KG1 (cell line): ENCODE data around the gene NT5C3B.
"Not testable (repeated sequence)": the region's sequence is repeated elsewhere in the genome, so short reads cannot be mapped to it uniquely, and the experiment has no call there.

Experiments
- DNase-seq: peaks from one replicate; lab custom pipeline; 2025; lab: John Stamatoyannopoulos, UW

NT5C3B gene

GRCh38 chr17:41835800-41836549, at the start of gene NT5C3B:
Gene NT5C3B (minus strand): TSS chr17:41836232. CDS start chr17:41836193, 39 bp downstream.
- DNase-seq = no peak

- DNase-seq = no peak
These were observed 49.7 kb upstream of the NT5C3B start for GRCh38 chr17:41885733-41886132.

GRCh38 chr17:41882756-41883155, 46.7 kb upstream of the NT5C3B start:
- no peak for DNase-seq

DNA sequence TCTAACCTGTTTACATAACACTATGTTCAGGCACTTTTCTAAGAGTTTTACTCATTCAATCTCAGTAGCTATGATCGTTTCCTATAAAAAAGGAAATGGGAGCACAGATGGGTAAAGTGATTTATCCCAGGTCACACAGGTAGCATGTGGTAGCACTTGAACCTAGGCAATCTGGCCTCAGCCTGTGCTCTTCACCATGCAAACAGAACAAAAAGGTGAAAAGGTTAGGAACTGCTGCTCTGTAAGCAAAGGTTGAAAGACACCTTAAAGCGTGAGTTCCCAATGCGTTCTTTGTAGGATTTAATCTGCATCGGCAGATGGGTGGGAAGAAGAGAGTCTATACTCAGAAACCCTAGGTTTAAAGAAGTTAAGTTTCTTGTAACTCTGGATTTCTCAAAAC, 44.1 kb upstream of the NT5C3B start:
- no peak for DNase-seq

- not testable (repeated sequence) for DNase-seq
These were observed 38.2 kb upstream of the NT5C3B start for GRCh38 chr17:41874293-41874670.

DNA sequence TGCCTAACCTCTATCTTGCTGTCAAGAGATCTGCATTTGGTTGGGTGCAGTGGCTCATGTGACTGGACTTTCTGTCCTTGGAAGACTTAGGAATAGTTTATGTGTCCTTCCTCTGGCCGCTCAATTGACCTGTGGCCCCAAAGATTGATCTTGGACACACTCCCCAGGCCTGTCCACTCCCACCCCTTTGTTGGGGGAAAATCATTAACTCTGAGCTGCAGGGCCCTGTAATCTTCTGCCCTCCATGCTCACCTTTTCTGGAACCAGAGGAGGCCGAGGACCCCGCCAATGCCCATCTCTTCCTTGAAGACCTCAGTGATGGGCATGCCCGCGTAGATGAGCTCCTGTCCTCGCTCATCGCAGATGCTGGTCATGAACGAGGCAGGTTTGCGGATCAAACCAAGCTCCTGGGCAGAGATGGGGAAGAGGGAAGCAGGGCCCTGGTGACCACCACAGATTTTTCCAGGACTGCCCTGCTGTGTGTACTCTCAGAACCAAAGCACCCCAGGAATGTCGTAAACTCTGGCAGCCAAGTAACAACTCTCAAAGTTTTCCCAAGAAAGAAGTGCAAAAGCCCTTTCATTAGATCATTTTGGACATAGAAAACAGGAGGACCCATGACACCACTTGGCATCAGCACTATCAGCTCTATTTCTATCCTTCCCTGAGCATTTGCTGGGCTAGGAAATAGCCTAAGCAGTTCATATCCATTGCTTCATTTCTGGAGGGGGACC, 37.7 kb upstream of the NT5C3B start:
- DNase-seq = no peak

DNA sequence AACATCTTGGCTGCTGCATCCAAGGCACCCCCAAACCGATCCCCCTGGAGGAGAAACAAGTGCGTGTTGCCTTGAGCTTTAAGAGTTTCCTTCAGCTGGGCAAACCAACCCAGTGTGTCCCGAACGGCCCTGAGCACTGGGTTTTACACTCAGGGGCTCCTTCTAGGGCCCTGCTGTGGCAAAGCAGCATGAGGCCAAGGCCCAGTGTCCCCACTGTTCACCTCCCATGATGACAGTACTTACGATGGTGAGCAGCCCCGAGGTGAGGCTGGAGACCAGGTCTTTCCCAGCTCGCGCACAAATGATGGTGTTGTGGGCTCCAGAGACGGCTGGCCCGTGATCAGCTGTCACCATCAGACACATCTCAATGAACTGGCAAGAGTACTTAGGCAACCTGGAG, 35.8 kb upstream of the NT5C3B start:
- DNase-seq = no peak

DNA sequence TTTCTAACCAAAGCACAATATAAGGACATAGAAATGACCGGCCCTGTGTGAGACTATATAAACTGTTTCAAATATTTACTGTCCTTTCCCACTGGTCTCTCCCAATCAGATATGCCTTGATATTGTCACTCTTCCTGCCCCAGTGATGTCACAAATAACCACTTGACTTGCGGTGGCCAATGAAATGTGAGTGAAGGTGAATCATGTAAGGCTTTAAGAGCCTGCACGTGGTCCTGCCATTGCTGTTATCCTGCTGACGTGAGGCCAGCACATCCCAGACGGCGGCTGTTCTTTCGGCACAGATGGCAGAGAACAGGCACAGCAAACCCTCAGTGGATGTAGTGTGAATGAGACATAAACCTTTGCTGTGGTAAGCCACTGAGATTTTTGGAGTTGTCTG, 34.6 kb upstream of the NT5C3B start:
- DNase-seq = no peak

- no peak for DNase-seq
These were observed 34.1 kb upstream of the NT5C3B start for GRCh38 chr17:41870097-41870496.

DNA sequence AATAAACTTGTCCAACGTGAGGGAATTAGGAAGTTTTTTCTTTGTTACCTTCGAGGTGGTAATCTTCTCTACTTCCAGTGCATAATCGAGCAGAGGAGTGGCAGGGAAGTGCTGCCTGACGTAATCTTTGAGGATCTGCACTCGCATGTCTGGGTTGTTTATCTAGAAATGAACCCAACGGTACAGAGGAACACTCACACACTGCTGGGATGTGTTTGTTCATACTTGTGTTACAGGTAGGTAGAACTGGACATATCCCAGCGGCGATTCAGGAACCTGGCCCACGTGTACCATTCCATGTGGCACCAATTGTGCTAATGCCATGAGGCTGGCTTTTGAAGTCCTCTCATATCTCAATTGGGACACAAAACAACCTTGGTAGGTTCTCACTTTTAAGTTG, 33.4 kb upstream of the NT5C3B start:
- no peak for DNase-seq

- DNase-seq = no peak
These were observed 32.5 kb upstream of the NT5C3B start for GRCh38 chr17:41868568-41868967.

GRCh38 chr17:41865596-41865893, 29.5 kb upstream of the NT5C3B start:
- DNase-seq = no peak

DNA sequence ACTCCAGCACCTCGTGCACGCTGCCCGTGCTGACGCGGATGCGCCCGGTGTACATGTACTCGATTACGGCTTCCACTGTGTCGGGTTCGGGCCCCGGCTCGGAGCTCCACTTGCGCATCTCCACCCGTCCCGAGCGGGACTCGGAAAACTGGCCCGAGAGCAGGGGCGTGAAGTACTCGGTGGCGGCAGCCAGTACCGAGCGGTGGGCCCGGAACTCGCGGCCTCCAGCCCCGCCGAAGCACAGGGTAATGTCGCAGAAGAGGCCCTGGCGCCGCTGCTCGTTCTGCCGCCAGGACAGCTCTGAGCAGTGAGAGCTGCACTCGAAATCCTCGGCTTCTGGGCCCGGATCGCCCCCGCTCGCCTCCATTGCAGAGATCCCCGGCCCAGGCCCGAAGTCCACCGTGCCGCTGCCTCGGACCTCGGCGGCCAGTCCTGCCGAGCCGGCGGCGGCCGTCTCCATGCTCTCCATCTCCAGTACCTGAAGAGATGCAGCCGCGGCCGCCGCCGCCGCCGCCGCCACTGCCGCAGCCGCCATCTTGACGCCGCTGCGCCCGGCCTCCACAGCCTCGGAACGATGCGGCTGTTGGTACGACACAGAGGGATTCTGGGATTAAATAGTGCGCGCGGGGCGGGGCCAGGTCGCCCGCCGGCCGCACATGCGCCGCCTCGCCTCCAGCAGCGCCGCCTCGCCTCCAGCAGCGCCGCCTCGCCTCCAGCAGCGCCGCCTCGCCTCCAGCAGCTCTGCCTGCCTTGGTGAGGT, 29.0 kb upstream of the NT5C3B start, which contains the start of gene KLHL11:
Gene KLHL11, minus strand, starts transcription at position 588 of the 760 bp plus-strand sequence. Its CDS starts 53 bp downstream, at position 535.
- peak; percentile 71 for DNase-seq

GRCh38 chr17:41864498-41864835, 28.4 kb upstream of the NT5C3B start:
- DNase-seq = no peak

DNA sequence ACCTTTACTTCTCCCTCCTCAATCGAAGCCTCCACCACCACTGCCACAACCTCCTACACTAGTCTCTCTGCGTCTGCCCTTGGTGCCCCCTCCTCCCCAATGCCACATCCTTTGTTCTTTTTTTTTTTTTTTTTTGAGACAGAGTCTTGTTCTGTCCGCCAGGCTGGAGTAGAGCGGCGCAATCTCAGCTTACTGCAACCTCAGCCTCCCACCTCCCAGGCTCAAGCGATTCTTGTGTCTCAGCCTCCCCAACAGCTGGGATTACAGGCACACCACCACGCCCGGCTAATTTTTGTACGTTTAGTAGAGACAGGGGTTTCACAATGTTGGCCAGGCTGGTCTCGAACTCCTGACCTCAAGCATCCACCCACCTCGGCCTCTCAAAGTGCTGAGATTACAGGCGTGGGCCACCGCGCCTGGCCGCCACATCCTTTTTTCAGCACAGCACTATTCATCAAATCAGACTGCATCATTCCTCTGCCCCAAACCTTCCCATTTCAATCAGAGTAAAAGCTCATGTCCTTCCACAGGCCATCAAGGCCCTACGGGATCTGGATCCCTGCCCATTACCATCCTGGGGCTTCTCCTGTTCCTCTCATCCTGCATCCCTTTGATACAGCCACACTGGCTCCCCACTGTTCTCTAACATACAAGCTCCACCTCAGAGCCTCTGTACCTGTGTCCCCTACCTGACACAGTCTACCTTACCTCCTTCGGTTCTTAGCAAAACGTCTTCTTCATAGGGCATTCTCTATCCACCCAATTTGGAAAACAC, 27.2 kb upstream of the NT5C3B start:
- DNase-seq = no peak

GRCh38 chr17:41860254-41860931, 24.4 kb upstream of the NT5C3B start:
- no peak for DNase-seq

- DNase-seq = not testable (repeated sequence)
These were observed 15.3 kb upstream of the NT5C3B start for GRCh38 chr17:41851382-41851781.

- DNase-seq = no peak
These were observed 13.4 kb upstream of the NT5C3B start for GRCh38 chr17:41849251-41849990.

- DNase-seq = no peak
These were observed 12.8 kb upstream of the NT5C3B start for GRCh38 chr17:41848788-41849187.

DNA sequence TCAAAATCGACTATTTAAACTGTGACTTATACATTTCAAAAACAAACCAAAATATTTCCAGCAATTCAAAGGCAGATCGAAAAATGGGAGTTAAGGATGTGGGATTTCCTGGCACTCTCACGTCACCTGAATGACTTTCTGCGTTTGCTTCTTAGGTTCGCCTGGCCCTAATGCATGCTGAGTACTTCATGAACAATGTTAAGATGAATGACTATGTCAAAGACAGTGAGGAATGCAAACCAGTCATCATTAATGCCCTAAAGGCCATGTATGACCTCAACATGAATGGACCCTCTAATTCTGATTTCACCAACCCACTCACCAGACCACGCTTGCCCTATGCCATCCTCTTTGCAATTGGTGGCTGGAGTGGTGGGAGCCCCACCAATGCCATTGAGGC, 8.9 kb upstream of the NT5C3B start:
- DNase-seq = no peak

- DNase-seq = not testable (repeated sequence)
These were observed 4.7 kb upstream of the NT5C3B start for GRCh38 chr17:41840781-41841180.
